Mesothelial cell of epicardium (in vitro differentiated cells): ENCODE results near the gene CHAF1A. TPM values are rescaled to one million over a fixed set of nuclear protein-coding genes. Genes with fewer than 3 reads are reported as not detected.

ENCODE experiments used
- DNase-seq, 2 experiments: peaks; one replicate each; pipeline ENCODE4 v3.0.0; 2021; ENCODE audit warnings: low spot score in 2 of 2; ENCODE audit not compliant: unreplicated experiment in 2 of 2
- H3K27ac Mint-ChIP-seq: 2 replicates; pipeline ENCODE4 v1.8.0; 2021; ENCODE audit warnings: mixed read lengths
- H3K27me3 Mint-ChIP-seq: 2 replicates; pipeline ENCODE4 v1.8.0; 2021; ENCODE audit warnings: low read depth, mixed read lengths
- H3K36me3 Mint-ChIP-seq: 2 replicates; pipeline ENCODE4 v1.8.0; 2021; ENCODE audit warnings: mixed read lengths
- H3K4me1 Mint-ChIP-seq: 2 replicates; pipeline ENCODE4 v1.8.0; 2021; ENCODE audit warnings: mixed read lengths
- H3K4me3 Mint-ChIP-seq: 2 replicates; pipeline ENCODE4 v1.8.0; 2021; ENCODE audit warnings: mild to moderate bottlenecking, moderate library complexity, mixed read lengths
- H3K9me3 Mint-ChIP-seq: 2 replicates; pipeline ENCODE4 v1.8.0; 2021; ENCODE audit warnings: mixed read lengths
- total RNA-seq: library from RNA; stranded (reverse); gene quantifications from 3 replicates; pipeline ENCODE4 v1.2.1, GENCODE V29; 2021
- TF ChIP-seq, protein P1 (sequence below): fragments of 200-600 bp; sonication (generic); IDR thresholded peaks from one replicate; pipeline ENCODE4 v1.5.0; 2021; ENCODE audit warnings: antibody characterized with exemption; ENCODE audit not compliant: unreplicated experiment

Gene CHAF1A
- total RNA-seq, 1 donor from 2014 or later: 33.1 TPM

DNA sequence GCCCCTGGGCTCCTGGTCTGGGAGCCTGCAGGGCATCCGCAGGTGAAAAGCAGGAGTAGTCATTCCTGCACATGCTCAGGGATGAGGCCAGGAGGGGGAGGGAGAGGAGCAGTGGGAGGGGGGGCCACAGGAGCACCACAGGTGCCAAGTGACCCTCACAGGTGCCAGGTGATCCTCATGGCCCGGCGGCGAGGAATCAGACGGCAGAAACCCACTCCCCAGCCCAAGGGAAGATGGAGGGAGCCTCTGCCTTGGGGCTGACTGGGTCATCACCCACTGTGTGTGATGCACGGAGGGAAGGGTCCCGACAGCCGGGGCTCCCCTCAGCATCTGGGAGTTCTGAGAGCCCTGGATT lies 29.4 kb upstream of the CHAF1A start:
- peak overlapping the region; percentile 73 for H3K27ac Mint-ChIP-seq
- no peak overlapping the region for H3K4me3 Mint-ChIP-seq
- TF ChIP-seq, protein P1, sequence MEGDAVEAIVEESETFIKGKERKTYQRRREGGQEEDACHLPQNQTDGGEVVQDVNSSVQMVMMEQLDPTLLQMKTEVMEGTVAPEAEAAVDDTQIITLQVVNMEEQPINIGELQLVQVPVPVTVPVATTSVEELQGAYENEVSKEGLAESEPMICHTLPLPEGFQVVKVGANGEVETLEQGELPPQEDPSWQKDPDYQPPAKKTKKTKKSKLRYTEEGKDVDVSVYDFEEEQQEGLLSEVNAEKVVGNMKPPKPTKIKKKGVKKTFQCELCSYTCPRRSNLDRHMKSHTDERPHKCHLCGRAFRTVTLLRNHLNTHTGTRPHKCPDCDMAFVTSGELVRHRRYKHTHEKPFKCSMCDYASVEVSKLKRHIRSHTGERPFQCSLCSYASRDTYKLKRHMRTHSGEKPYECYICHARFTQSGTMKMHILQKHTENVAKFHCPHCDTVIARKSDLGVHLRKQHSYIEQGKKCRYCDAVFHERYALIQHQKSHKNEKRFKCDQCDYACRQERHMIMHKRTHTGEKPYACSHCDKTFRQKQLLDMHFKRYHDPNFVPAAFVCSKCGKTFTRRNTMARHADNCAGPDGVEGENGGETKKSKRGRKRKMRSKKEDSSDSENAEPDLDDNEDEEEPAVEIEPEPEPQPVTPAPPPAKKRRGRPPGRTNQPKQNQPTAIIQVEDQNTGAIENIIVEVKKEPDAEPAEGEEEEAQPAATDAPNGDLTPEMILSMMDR: no peak
- H3K9me3 Mint-ChIP-seq: no peaks in the 10 kb centered on the region
- DNase-seq: no peak
- peaks cover 67% of the 10 kb centered on the region for H3K4me1 Mint-ChIP-seq
- no peaks in the 10 kb centered on the region for H3K27me3 Mint-ChIP-seq
- no peaks in the 10 kb centered on the region for H3K36me3 Mint-ChIP-seq

GRCh38 chr19:4373601-4374497 lies 28.6 kb upstream of the CHAF1A start:
- H3K27ac Mint-ChIP-seq: peak overlapping the region; percentile 95
- no peaks in the 10 kb centered on the region for H3K27me3 Mint-ChIP-seq
- peak overlapping the region; percentile 30 for H3K4me3 Mint-ChIP-seq
- TF ChIP-seq, protein P1: no peak
- DNase-seq: no peak
- peaks cover 61% of the 10 kb centered on the region for H3K4me1 Mint-ChIP-seq
- H3K9me3 Mint-ChIP-seq: no peaks in the 10 kb centered on the region
- no peaks in the 10 kb centered on the region for H3K36me3 Mint-ChIP-seq

GRCh38 chr19:4374498-4375163 lies 27.8 kb upstream of the CHAF1A start:
- Mint-ChIP-seq H3K4me3 (peak overlapping the region; percentile 24), H3K9me3 (no peaks in the 10 kb centered on the region)
- TF ChIP-seq, protein P1: no peak

GRCh38 chr19:4375164-4376027 lies 27.0 kb upstream of the CHAF1A start:
- H3K27me3 Mint-ChIP-seq: no peaks in the 10 kb centered on the region
- peak overlapping the region; percentile 98 for H3K27ac Mint-ChIP-seq
- no peaks in the 10 kb centered on the region for H3K36me3 Mint-ChIP-seq
- peak; percentile 53 to 79 for DNase-seq
- H3K4me3 Mint-ChIP-seq: peak overlapping the region; percentile 55
- no peaks in the 10 kb centered on the region for H3K9me3 Mint-ChIP-seq
- TF ChIP-seq, protein P1: peak; percentile 41
- H3K4me1 Mint-ChIP-seq: peaks cover 63% of the 10 kb centered on the region

More at GRCh38 chr19:4374498-4375163, 27.8 kb upstream of the CHAF1A start:
- Mint-ChIP-seq H3K4me1 (peaks cover 58% of the 10 kb centered on the region), H3K27ac (peak overlapping the region; percentile 98), H3K27me3 (no peaks in the 10 kb centered on the region), H3K36me3 (no peaks in the 10 kb centered on the region)
- DNase-seq: no peak

- Mint-ChIP-seq H3K27me3 (no peaks in the 10 kb centered on the region), H3K36me3 (no peaks in the 10 kb centered on the region), H3K9me3 (no peaks in the 10 kb centered on the region), H3K27ac (peak overlapping the region; percentile 98), H3K4me3 (peak overlapping the region; percentile 55), H3K4me1 (peaks cover 61% of the 10 kb centered on the region)
- TF ChIP-seq, protein P1: no peak
- no peak for DNase-seq
These were observed 26.3 kb upstream of the CHAF1A start for GRCh38 chr19:4376028-4376670.
